Natural killer cell (primary cell): Measurements from ENCODE around the gene TMEM223. TPM values are rescaled to one million over a fixed set of nuclear protein-coding genes. Genes with fewer than 3 reads are reported as not detected.

Experiments used
- ATAC-seq, 3 donors: fragments of 150-1000 bp in 2 of 3; fragments of 200-7000 bp in 1 of 3; cut with Tn5 transposase; 1 replicate in 1 of 3; 2 replicates in 2 of 3; pipeline ENCODE4 v1.10.0; 2021; ENCODE audit warnings: mild to moderate bottlenecking in 2 of 3, moderate library complexity in 2 of 3
- DNase-seq, 2 donors: peaks; one replicate each; pipeline versions ENCODE4 v3.0.0 to v3.0.0-alpha.2; 2013 to 2021; ENCODE audit warnings: mixed read lengths in 1 of 2
- H3K27ac ChIP-seq: one replicate; pipeline ENCODE4 v1.5.1; 2013; ENCODE audit warnings: mild to moderate bottlenecking, low read length
- H3K27me3 ChIP-seq: one replicate; pipeline ENCODE4 v1.6.1; 2013; ENCODE audit warnings: low read length; ENCODE audit not compliant: control insufficient read depth, insufficient read depth
- H3K36me3 ChIP-seq: one replicate; pipeline ENCODE4 v1.6.1; 2013; ENCODE audit warnings: low read length; ENCODE audit not compliant: control insufficient read depth, insufficient read depth
- H3K4me1 ChIP-seq: one replicate; pipeline ENCODE4 v1.6.1; 2013; ENCODE audit warnings: low read length; ENCODE audit not compliant: control insufficient read depth, insufficient read depth
- H3K4me3 ChIP-seq: one replicate; pipeline ENCODE4 v1.5.1; 2013; ENCODE audit warnings: low read length
- H3K9me3 ChIP-seq: one replicate; pipeline ENCODE4 v1.6.1; 2013; ENCODE audit warnings: low read length; ENCODE audit not compliant: control insufficient read depth, insufficient read depth
- H3K27ac Mint-ChIP-seq, 2 donors: one replicate each; pipeline ENCODE4 v1.8.0; 2022; ENCODE audit warnings: mild to moderate bottlenecking in 2 of 2, mixed read lengths in 2 of 2, moderate library complexity in 1 of 2
- H3K27me3 Mint-ChIP-seq, 2 donors: one replicate each; pipeline ENCODE4 v1.8.0; 2022; ENCODE audit warnings: low read depth in 2 of 2, mixed read lengths in 2 of 2
- H3K36me3 Mint-ChIP-seq: one replicate; pipeline ENCODE4 v1.8.0; 2022; ENCODE audit warnings: mixed read lengths
- H3K4me1 Mint-ChIP-seq, 2 donors: one replicate each; pipeline ENCODE4 v1.8.0; 2022; ENCODE audit warnings: mixed read lengths in 2 of 2
- H3K4me3 Mint-ChIP-seq: one replicate; pipeline ENCODE4 v1.8.0; 2022; ENCODE audit warnings: mild to moderate bottlenecking, moderate library complexity, mixed read lengths
- H3K9me3 Mint-ChIP-seq, 2 donors: one replicate each; pipeline ENCODE4 v1.8.0; 2022; ENCODE audit warnings: mixed read lengths in 2 of 2
- CTCF ChIP-seq: fragments of 200-600 bp; IDR thresholded peaks from one replicate; pipeline ENCODE4 v1.8.0; 2022; ENCODE audit warnings: antibody characterized with exemption
- WGBS: methylation state at CpG from one replicate; pipeline ENCODE4 v1.1.7; 2013; ENCODE audit warnings: missing lambda C conversion rate; ENCODE audit not compliant: insufficient coverage; 5-methylcytosine and 5-hydroxymethylcytosine counted together
- intact Hi-C: fragments of 100-400 bp; cut with micrococcal nuclease; formaldehyde crosslinking; loops from one replicate; pipeline ENCODE4 v1.14.2; 2022
- total RNA-seq, 4 donors: library from RNA; stranded (reverse); fragments of 120-200 nt in 1 of 4; gene quantifications; one replicate each; pipeline versions ENCODE4 v1.2.3 to v1.2.4, GENCODE V29; 2013 to 2022

TMEM223 gene
- total RNA-seq, 3 donors from 2014 or later (not counting 1 experiment from before 2014, with no cell fraction given): 4.8 to 10.0 (median 5.0) TPM

- intact Hi-C loops: loop anchor here (1.0 to 2.0 kb wide), 3 partner anchors 14 to 33 kb away; partner anchors contain the start of genes STX5, TEX54, TMEM223 and WDR74
- H3K4me1 ChIP-seq: peaks cover 25% of the 10 kb centered on the region
- H3K36me3 ChIP-seq: peaks cover 29% of the 10 kb centered on the region
- no peaks in the 10 kb centered on the region for H3K9me3 ChIP-seq
- WGBS: 34% methylated on average over 11 of the region's 12 CpGs
- Mint-ChIP-seq H3K4me1 (peaks cover 20 to 43% of the 10 kb centered on the region in 2 donors), H3K4me3 (peak overlapping the region; percentile 96), H3K9me3 (no peaks in the 10 kb centered on the region), H3K27ac (peak overlapping the region; percentile 94 to 99), H3K36me3 (no peaks in the 10 kb centered on the region), H3K27me3 (no peaks in the 10 kb centered on the region)
- H3K4me3 ChIP-seq: peak overlapping the region; percentile 88
- DNase-seq (peak in 1 of 2 donors; percentile 63), ATAC-seq (peak in 2 of 3 donors; percentile 9 to 11)
- TF ChIP-seq CTCF: no peak
- H3K27ac ChIP-seq: peak overlapping the region; percentile 78
- H3K27me3 ChIP-seq: no peaks in the 10 kb centered on the region
Measured at GRCh38 chr11:62805961-62806441, 14.2 kb upstream of the TMEM223 start.

GRCh38 chr11:62805076-62805892 lies 13.5 kb upstream of the TMEM223 start, which contains the start of gene NXF1:
NXF1 (minus strand) TSS chr11:62805440; CDS start chr11:62805356, 84 bp downstream.
- Mint-ChIP-seq H3K36me3 (no peaks in the 10 kb centered on the region), H3K4me1 (peaks cover 20 to 41% of the 10 kb centered on the region in 2 donors), H3K27me3 (no peaks in the 10 kb centered on the region), H3K9me3 (no peaks in the 10 kb centered on the region), H3K4me3 (peak within 1 kb of the TSS; percentile 96), H3K27ac (peak within 1 kb of the TSS; percentile 94 to 99)
- Histone ChIP-seq H3K27me3 (no peaks in the 10 kb centered on the region), H3K4me1 (peaks cover 25% of the 10 kb centered on the region), H3K27ac (peak within 1 kb of the TSS; percentile 78), H3K9me3 (no peaks in the 10 kb centered on the region), H3K36me3 (peaks cover 36% of the 10 kb centered on the region), H3K4me3 (peak within 1 kb of the TSS; percentile 88)
- intact Hi-C loops: loop anchor here (1.0 to 2.0 kb wide), 3 partner anchors 13 to 34 kb away; partner anchors contain the start of genes STX5, TEX54, TMEM223 and WDR74
- DNase-seq (peak; percentile 98 to 99), ATAC-seq (peak; percentile 86 to 95 (median 86))
- TF ChIP-seq CTCF: peak; percentile 25
- under 1% methylated on average over 77 of the region's 77 CpGs for WGBS

- H3K27ac ChIP-seq: peak overlapping the region; percentile 76
- Mint-ChIP-seq H3K4me1 (peaks cover 20 to 45% of the 10 kb centered on the region in 2 donors), H3K27ac (peak overlapping the region; percentile 94 to 99), H3K27me3 (no peaks in the 10 kb centered on the region), H3K4me3 (peak overlapping the region; percentile 96), H3K36me3 (no peaks in the 10 kb centered on the region), H3K9me3 (no peaks in the 10 kb centered on the region)
- peaks cover 25% of the 10 kb centered on the region for H3K4me1 ChIP-seq
- DNase-seq: no peak
- peak; percentile 11 to 18 (median 13) for ATAC-seq
- peaks cover 44% of the 10 kb centered on the region for H3K36me3 ChIP-seq
- WGBS: 8% methylated on average over 11 of the region's 14 CpGs
- peak overlapping the region; percentile 88 for H3K4me3 ChIP-seq
- H3K27me3 ChIP-seq: no peaks in the 10 kb centered on the region
- no peaks in the 10 kb centered on the region for H3K9me3 ChIP-seq
- TF ChIP-seq CTCF: no peak
- intact Hi-C loops: loop anchor here (1.0 to 2.0 kb wide), 3 partner anchors 12 to 34 kb away; partner anchors contain the start of genes STX5, TEX54, TMEM223 and WDR74
Measured at GRCh38 chr11:62804310-62805075, 12.7 kb upstream of the TMEM223 start.
